ENCODE data around the gene ROR2. TPM values are rescaled to one million over a fixed set of nuclear protein-coding genes. Genes with fewer than 3 reads are reported as not detected.

The ROR2 gene
- total RNA-seq, 1 experiment from 2014 or later, result 5.9 TPM

GRCh38 chr9:91935805-91936514, 14.1 kb downstream of the ROR2 start:
- Histone ChIP-seq H3K4me1 (ENCODE audit: control insufficient read depth, insufficient read depth, low read length) (no peaks in the 10 kb centered on the region; the same call in 1 of the 2 replicates), H3K27me3 (ENCODE audit: control insufficient read depth, insufficient read depth, low read length) (no peaks in the 10 kb centered on the region), H3K4me3 (ENCODE audit: low read depth in 2 of 2, low read length in 2 of 2) (no peak overlapping the region), H3K27ac (ENCODE audit: low read length) (no peak overlapping the region), H3K36me3 (ENCODE audit: control insufficient read depth, insufficient read depth, low read length) (no peaks in the 10 kb centered on the region), H3K9me3 (ENCODE audit: control insufficient read depth, insufficient read depth, low read depth, low read length) (peaks cover 7% of the 10 kb centered on the region; the same call in 1 of the 2 replicates)
- BruUV-seq (replicated peaks), result no TSS peak
- ChIA-PET POLR2A (no interaction called here), CTCF (no interaction called here)
- TF ChIP-seq TCF7L2 (IDR thresholded peaks at IDR 0.05; ENCODE audit: low read depth, low read length) (no peak), SIN3A (IDR thresholded peaks at IDR 0.05; ENCODE audit: borderline replicate concordance, insufficient read depth, low read depth, low read length) (no peak), POLR2AphosphoS5 (IDR thresholded peaks at IDR 0.05; ENCODE audit: low read depth, low read length) (no peak)
- TF ChIP-seq, protein P1, sequence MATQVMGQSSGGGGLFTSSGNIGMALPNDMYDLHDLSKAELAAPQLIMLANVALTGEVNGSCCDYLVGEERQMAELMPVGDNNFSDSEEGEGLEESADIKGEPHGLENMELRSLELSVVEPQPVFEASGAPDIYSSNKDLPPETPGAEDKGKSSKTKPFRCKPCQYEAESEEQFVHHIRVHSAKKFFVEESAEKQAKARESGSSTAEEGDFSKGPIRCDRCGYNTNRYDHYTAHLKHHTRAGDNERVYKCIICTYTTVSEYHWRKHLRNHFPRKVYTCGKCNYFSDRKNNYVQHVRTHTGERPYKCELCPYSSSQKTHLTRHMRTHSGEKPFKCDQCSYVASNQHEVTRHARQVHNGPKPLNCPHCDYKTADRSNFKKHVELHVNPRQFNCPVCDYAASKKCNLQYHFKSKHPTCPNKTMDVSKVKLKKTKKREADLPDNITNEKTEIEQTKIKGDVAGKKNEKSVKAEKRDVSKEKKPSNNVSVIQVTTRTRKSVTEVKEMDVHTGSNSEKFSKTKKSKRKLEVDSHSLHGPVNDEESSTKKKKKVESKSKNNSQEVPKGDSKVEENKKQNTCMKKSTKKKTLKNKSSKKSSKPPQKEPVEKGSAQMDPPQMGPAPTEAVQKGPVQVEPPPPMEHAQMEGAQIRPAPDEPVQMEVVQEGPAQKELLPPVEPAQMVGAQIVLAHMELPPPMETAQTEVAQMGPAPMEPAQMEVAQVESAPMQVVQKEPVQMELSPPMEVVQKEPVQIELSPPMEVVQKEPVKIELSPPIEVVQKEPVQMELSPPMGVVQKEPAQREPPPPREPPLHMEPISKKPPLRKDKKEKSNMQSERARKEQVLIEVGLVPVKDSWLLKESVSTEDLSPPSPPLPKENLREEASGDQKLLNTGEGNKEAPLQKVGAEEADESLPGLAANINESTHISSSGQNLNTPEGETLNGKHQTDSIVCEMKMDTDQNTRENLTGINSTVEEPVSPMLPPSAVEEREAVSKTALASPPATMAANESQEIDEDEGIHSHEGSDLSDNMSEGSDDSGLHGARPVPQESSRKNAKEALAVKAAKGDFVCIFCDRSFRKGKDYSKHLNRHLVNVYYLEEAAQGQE (IDR thresholded peaks at IDR 0.05; ENCODE audit: insufficient read depth in 1 of 2, low read depth in 2 of 2, low read length in 1 of 2), result no peak
- TF ChIP-seq, protein P2, sequence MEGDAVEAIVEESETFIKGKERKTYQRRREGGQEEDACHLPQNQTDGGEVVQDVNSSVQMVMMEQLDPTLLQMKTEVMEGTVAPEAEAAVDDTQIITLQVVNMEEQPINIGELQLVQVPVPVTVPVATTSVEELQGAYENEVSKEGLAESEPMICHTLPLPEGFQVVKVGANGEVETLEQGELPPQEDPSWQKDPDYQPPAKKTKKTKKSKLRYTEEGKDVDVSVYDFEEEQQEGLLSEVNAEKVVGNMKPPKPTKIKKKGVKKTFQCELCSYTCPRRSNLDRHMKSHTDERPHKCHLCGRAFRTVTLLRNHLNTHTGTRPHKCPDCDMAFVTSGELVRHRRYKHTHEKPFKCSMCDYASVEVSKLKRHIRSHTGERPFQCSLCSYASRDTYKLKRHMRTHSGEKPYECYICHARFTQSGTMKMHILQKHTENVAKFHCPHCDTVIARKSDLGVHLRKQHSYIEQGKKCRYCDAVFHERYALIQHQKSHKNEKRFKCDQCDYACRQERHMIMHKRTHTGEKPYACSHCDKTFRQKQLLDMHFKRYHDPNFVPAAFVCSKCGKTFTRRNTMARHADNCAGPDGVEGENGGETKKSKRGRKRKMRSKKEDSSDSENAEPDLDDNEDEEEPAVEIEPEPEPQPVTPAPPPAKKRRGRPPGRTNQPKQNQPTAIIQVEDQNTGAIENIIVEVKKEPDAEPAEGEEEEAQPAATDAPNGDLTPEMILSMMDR (IDR thresholded peaks at IDR 0.05), result no peak
- ATAC-seq (no peak; the same call in 1 of the 2 replicates), DNase-seq (ENCODE audit: low read depth, low spot score) (no peak)
- intact Hi-C loops (cut with micrococcal nuclease; ENCODE audit: unreplicated experiment), result no loop called here
- in situ Hi-C loops (cut with HindIII; ENCODE audit: low pct_unique_long_range_greater_than_20kb, low sequenced_read_pairs), result no loop called here

DNA sequence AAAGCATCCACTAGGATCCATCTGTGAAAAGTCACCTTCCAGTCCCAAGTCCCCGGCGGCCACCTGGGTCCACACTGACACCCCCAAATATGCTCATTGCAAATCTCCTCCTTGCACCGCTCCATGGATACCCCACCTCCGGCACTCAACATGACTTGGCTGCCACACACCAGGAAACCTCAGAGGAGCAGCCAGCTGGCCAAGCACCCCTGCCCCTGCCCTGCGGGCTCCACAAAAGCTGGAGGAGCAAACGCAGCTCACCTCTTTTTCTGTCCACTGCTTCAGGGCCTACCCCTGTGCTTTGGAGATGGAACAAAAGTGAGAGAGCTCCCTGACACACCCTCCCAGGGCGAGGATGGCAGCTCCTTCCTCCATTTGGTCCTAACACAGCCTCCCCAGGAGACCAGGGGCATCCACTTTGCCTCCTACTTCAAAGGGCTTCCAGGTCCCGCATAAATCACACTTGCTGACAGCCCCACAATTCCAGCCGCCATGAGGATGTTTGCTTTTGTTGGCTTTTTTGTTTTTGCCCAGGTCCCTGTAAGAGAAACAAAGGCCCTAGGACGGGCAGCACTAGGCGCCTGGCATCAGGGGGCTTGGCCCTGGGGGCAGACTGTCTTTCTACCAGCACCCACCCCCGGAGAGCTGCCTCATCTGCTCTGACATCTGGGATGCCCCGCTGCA, 14.8 kb downstream of the ROR2 start:
- ATAC-seq (no peak), DNase-seq (ENCODE audit: low read depth, low spot score) (no peak)
- intact Hi-C loops (cut with micrococcal nuclease; ENCODE audit: unreplicated experiment) (no loop called here), in situ Hi-C loops (cut with HindIII; ENCODE audit: low pct_unique_long_range_greater_than_20kb, low sequenced_read_pairs) (no loop called here)
- ChIA-PET CTCF (no interaction called here), POLR2A (no interaction called here)
- Histone ChIP-seq H3K36me3 (ENCODE audit: control insufficient read depth, insufficient read depth, low read length) (no peaks in the 10 kb centered on the region), H3K27me3 (ENCODE audit: control insufficient read depth, insufficient read depth, low read length) (no peaks in the 10 kb centered on the region), H3K9me3 (ENCODE audit: control insufficient read depth, insufficient read depth, low read depth, low read length) (peaks cover 14% of the 10 kb centered on the region; the same call in 1 of the 2 replicates), H3K27ac (ENCODE audit: low read length) (no peak overlapping the region), H3K4me3 (ENCODE audit: low read depth in 2 of 2, low read length in 2 of 2) (no peak overlapping the region), H3K4me1 (ENCODE audit: control insufficient read depth, insufficient read depth, low read length) (no peaks in the 10 kb centered on the region; the same call in 1 of the 2 replicates)
- BruUV-seq (replicated peaks), result no TSS peak
- TF ChIP-seq, protein P2 (IDR thresholded peaks at IDR 0.05), result no peak
- TF ChIP-seq SIN3A (IDR thresholded peaks at IDR 0.05; ENCODE audit: borderline replicate concordance, insufficient read depth, low read depth, low read length) (no peak), POLR2AphosphoS5 (IDR thresholded peaks at IDR 0.05; ENCODE audit: low read depth, low read length) (no peak), TCF7L2 (IDR thresholded peaks at IDR 0.05; ENCODE audit: low read depth, low read length) (no peak)
- TF ChIP-seq, protein P1 (IDR thresholded peaks at IDR 0.05; ENCODE audit: insufficient read depth in 1 of 2, low read depth in 2 of 2, low read length in 1 of 2), result no peak

Data from Panc1 (cell line).